WI38 (cell line): ENCODE measurements around the gene KLF7.

Experiments
- H3K4me3 ChIP-seq: 2 replicates; pipeline ENCODE4 v1.5.1; 2011; ENCODE audit warnings: low read depth, mild to moderate bottlenecking, control low read depth, low read length
- TF ChIP-seq, protein P1 (sequence below): IDR thresholded peaks from 2 replicates; pipeline ENCODE4 v1.5.1; 2012; ENCODE audit warnings: low read depth, mild to moderate bottlenecking, control low read depth, low read length

Gene KLF7

DNA sequence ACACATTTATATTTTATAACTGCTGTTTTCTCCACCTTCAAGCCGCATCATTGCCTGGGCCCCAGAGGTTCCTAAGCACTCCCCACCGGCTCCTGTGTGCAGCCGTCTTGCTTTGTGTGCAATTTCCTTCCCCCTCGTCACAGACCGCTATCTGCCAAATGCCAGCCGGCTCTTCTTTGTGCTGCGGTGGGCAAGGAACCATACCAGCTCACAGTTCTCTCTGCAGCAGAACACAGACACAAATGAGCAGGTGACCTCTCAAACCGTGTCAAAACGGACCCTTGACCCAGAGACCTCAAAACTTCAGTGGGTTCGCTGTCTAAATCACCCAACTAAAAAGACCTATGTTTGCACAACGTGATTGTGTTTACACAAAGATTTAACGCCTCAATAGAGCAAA, 58.2 kb downstream of the KLF7 start:
- TF ChIP-seq, protein P1, sequence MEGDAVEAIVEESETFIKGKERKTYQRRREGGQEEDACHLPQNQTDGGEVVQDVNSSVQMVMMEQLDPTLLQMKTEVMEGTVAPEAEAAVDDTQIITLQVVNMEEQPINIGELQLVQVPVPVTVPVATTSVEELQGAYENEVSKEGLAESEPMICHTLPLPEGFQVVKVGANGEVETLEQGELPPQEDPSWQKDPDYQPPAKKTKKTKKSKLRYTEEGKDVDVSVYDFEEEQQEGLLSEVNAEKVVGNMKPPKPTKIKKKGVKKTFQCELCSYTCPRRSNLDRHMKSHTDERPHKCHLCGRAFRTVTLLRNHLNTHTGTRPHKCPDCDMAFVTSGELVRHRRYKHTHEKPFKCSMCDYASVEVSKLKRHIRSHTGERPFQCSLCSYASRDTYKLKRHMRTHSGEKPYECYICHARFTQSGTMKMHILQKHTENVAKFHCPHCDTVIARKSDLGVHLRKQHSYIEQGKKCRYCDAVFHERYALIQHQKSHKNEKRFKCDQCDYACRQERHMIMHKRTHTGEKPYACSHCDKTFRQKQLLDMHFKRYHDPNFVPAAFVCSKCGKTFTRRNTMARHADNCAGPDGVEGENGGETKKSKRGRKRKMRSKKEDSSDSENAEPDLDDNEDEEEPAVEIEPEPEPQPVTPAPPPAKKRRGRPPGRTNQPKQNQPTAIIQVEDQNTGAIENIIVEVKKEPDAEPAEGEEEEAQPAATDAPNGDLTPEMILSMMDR, result no peak

DNA sequence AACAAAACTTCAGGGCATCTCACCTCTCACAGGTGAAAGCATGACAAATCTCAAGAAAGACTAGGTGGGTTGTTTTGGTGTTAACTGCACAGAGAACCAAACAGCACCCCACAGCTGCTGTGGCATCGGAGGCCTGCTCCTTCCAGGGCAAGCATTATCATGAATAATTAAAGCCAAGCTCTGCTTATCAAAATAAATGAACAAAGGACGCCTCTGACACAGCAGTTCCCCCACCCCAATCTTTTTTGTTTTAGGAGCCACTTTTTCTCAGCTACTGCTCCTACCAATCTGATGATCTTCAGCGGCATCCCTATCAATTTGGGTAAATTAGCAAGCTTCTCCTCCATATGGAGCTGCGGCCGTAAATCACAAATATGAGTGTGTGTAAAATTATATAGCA, 58.6 kb downstream of the KLF7 start:
- TF ChIP-seq, protein P1, result no peak
- H3K4me3 ChIP-seq, result no peak overlapping the region

More for the DNA sequence above, 58.2 kb downstream of the KLF7 start:
- H3K4me3 ChIP-seq, result no peak overlapping the region

DNA sequence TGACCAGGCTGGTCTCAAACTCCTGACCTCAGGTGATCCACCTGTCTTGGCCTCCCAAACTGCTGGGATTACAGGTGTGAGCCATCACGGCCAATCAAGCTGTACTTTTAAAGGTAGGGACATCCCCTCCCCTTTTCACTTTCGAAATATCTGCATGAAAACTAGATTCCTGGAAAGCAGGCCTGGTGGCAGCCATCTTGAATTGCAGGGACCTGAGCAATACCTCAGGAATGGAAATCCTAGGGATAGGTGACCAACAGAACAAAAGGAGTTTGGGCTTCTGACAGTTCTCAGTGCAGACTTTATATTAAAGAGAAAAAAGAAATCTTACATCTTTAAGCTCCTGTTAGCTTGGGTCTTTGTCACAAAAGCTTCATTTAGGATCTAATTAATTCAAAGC, 62.6 kb downstream of the KLF7 start:
- TF ChIP-seq, protein P1, result no peak
- no peak overlapping the region for H3K4me3 ChIP-seq

DNA sequence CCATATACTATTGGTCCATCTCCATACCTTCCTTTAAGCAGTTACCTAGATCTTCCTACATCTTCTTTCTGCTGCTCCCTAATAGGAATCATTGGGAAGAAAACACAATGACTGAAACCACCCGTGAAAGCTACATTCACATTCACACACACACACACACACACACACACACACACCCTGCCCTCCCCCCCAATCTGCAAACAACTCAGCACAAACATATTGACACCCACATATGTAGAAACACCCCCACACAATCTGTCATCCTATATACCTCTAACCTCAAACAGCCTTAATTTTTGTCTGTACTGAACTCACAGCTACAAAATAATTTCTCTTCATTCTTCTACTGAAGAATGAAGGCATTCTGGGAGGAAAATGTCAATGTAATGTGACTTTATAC, 63.8 kb downstream of the KLF7 start:
- H3K4me3 ChIP-seq, result no peak overlapping the region
- TF ChIP-seq, protein P1, result no peak

DNA sequence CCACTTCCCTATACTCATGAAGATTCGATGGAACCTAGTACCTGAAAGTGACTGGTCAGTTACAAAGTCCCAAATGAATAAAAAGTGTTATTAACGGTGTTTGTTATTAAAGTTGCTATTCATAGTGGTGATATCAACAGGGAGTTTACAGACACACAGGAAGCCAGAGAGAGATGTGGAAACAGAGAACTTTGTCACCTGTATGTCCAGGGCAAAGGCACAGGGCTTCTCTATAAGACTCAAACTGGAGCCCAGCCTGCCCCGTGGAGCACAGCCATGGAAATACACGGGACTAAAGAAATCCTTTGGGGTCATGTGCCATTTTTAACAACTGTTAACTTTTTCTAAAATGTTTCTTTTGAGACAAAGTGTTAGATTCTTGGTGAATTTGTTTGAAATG, 68.5 kb downstream of the KLF7 start:
- H3K4me3 ChIP-seq, result no peak overlapping the region
- TF ChIP-seq, protein P1, result no peak

DNA sequence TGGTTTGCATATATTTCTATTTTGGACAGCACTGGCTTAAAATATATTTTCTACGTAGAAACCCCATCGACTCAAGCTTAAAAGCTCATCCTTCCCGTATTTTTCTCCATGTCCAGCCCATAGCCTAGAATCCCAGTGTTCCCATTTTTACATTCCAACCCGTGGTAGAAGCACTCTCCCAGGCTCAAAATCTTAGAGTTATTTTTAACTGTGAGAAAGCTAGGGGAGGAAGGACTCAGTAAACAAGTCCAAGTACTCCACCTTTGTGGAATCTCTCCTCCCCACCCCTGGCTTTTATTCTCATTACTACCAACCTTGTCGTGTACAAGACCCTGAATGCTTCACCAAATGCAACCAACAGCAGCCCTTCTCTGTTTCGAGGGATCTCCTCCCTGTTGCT, 69.8 kb downstream of the KLF7 start:
- H3K4me3 ChIP-seq, result no peak overlapping the region
- TF ChIP-seq, protein P1, result no peak

DNA sequence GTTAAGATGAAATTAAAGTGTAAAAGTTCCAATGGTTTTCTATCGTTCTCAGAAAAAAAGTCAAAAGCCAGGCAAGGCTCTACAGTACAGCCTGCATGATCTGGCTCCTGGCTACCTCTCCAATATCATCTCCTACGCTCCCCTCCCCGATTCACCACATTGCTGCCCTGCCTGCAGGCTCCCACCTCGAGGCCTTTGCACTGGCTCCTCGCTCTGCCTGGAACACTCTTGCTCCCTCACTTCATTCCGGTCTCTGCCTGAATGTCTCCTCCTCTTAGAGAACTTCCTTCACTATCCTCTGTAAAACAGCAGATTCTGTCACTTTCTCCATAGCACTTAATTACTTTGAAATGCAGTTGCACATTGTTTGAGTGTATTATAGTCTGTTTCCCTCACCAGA, 72.5 kb downstream of the KLF7 start:
- H3K4me3 ChIP-seq, result no peak overlapping the region
- TF ChIP-seq, protein P1, result no peak
